Measurements from ENCODE around the gene NSD2. TPM values are rescaled to one million over a fixed set of nuclear protein-coding genes. Genes with fewer than 3 reads are reported as not detected.
A peak's percentile ranks its signal among the peaks of the same experiment; 100 is the strongest.

The NSD2 gene
- total RNA-seq, 1 experiment from 2014 or later, result 122 TPM

DNA sequence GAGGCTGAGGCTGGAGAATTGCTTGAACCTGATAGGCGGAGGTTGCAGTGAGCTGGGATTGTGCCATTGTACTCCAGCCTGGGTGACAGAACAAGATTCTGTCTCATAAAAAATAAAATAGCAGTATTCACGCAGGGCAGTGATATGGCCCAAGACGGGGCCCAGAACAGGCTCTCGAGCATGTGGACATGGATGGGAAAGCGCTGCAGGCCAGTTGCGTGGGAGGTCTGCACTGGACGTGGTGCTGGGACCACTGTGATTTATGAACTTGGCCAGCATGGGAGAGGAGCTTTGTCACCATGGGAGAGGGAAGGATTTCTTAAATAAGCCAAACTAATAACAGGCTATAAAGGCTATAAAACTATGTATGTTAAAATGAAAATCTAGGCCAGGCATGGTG lies 51.6 kb downstream of the NSD2 start:
- no TSS peak for BruUV-seq (replicated peaks)
- H3K4me1 Mint-ChIP-seq (ENCODE audit: low read depth, unreplicated experiment), result no peaks in the 10 kb centered on the region
- peaks cover 74% of the 10 kb centered on the region for H3K36me3 Mint-ChIP-seq (ENCODE audit: insufficient read depth, unreplicated experiment)
- DNase-seq, result no peak
- POLR2A ChIA-PET, result no interaction called here
- Histone ChIP-seq H3K9me3 (no peaks in the 10 kb centered on the region), H3K4me1 (no peaks in the 10 kb centered on the region), H3K27me3 (replicated peaks; ENCODE audit: control insufficient read depth, insufficient read depth, low read length) (no peaks in the 10 kb centered on the region), H3K36me3 (ENCODE audit: control insufficient read depth, insufficient read depth, low read length) (no peaks in the 10 kb centered on the region), H3K4me3 (ENCODE audit: low read depth, low read length) (no peak overlapping the region)
- intact Hi-C loops (cut with micrococcal nuclease; ENCODE audit: unreplicated experiment), result no loop called here
- no peaks in the 10 kb centered on the region for H3K9me3 Mint-ChIP-seq (ENCODE audit: unreplicated experiment)
- CTCF ChIA-PET, result no interaction called here
- no peak overlapping the region for H3K4me3 Mint-ChIP-seq (ENCODE audit: unreplicated experiment)
- no peak overlapping the region for H3K27ac Mint-ChIP-seq (ENCODE audit: unreplicated experiment)
- TF ChIP-seq, protein P1, sequence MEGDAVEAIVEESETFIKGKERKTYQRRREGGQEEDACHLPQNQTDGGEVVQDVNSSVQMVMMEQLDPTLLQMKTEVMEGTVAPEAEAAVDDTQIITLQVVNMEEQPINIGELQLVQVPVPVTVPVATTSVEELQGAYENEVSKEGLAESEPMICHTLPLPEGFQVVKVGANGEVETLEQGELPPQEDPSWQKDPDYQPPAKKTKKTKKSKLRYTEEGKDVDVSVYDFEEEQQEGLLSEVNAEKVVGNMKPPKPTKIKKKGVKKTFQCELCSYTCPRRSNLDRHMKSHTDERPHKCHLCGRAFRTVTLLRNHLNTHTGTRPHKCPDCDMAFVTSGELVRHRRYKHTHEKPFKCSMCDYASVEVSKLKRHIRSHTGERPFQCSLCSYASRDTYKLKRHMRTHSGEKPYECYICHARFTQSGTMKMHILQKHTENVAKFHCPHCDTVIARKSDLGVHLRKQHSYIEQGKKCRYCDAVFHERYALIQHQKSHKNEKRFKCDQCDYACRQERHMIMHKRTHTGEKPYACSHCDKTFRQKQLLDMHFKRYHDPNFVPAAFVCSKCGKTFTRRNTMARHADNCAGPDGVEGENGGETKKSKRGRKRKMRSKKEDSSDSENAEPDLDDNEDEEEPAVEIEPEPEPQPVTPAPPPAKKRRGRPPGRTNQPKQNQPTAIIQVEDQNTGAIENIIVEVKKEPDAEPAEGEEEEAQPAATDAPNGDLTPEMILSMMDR (IDR thresholded peaks at IDR 0.05; ENCODE audit: insufficient read depth in 1 of 2, low read depth in 1 of 2, low read length in 1 of 2, severe bottlenecking in 1 of 2, unreplicated experiment in 1 of 2), result no peak
- no peaks in the 10 kb centered on the region for H3K27me3 Mint-ChIP-seq (ENCODE audit: insufficient read depth, unreplicated experiment)

DNA sequence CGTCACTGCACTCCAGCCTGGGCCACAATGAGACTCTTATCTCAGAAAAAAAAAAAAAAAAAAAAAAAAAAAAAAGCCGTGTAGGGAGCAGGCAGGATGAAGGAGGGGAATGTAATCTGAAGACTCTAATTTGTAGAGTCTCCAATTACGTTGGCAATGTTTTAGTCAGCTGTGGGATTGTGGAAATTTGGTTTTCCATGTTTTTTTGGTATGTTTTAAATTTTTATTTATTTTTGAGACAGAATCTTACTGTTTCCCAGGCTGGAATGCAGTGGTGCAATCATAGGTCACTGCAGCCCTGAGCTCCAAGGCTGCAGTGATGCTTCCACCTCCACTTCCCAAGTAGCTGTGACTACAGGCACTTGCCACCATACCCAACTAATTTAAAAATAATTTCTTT lies 56.5 kb downstream of the NSD2 start:
- Histone ChIP-seq H3K27me3 (replicated peaks; ENCODE audit: control insufficient read depth, insufficient read depth, low read length) (no peaks in the 10 kb centered on the region), H3K36me3 (ENCODE audit: control insufficient read depth, insufficient read depth, low read length) (peaks cover 3% of the 10 kb centered on the region), H3K4me1 (no peaks in the 10 kb centered on the region), H3K9me3 (no peaks in the 10 kb centered on the region), H3K4me3 (ENCODE audit: low read depth, low read length) (no peak overlapping the region)
- TF ChIP-seq, protein P1 (IDR thresholded peaks at IDR 0.05; ENCODE audit: insufficient read depth in 1 of 2, low read depth in 1 of 2, low read length in 1 of 2, severe bottlenecking in 1 of 2, unreplicated experiment in 1 of 2), result no peak
- Mint-ChIP-seq H3K9me3 (ENCODE audit: unreplicated experiment) (no peaks in the 10 kb centered on the region), H3K36me3 (ENCODE audit: insufficient read depth, unreplicated experiment) (peaks cover 69% of the 10 kb centered on the region), H3K27me3 (ENCODE audit: insufficient read depth, unreplicated experiment) (no peaks in the 10 kb centered on the region), H3K27ac (ENCODE audit: unreplicated experiment) (no peak overlapping the region), H3K4me1 (ENCODE audit: low read depth, unreplicated experiment) (no peaks in the 10 kb centered on the region), H3K4me3 (ENCODE audit: unreplicated experiment) (no peak overlapping the region)
- POLR2A ChIA-PET, result no interaction called here
- intact Hi-C loops (cut with micrococcal nuclease; ENCODE audit: unreplicated experiment), result no loop called here
- CTCF ChIA-PET, result interaction anchor here (0.5 kb wide), 1 partner anchor 35 kb away, joined by 3 read pairs; no protein-coding TSS in a partner anchor
- DNase-seq, result no peak
- no TSS peak for BruUV-seq (replicated peaks)

DNA sequence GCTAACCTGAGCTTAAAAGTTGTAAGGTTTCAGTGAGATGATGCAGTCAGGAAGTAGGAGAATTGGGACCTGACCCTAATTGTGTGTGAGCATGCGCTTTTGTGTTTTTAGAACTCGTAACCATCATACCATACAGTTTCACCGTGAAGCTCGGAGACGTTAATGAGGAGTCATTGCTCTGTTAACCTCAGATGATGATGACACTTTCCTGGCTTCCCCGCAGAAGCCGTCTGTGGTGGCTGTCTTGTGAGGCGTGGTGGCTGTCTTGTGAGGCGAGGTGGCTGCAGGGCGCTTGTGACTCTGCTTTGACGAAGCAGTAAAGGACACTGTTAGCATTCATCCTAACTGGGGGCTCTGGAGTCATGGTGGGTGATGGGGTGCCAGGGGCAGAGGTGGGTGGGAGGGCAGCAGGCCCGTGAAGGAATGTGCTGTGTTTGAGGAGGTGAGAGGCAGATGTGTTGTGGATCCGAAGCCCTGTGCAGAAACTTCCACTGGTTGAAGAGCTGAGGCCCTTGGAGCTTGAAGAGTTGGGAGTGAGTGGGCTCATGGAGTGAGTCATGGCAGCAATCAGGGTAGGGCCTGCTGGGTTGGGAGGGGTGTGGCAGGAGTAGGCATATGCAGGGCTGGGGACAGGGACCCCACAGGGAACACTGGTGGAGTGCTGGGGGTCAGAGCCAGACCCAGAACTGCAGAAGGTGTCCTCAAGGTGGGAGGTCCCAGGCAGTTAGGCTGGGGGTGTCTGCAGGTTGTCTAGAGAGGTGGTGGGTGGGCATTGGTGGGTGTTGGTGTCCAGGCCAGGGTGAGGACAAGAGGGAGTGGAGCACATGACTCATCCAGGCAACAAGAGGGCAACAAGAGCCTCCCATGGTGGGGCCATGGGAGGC lies 57.4 kb downstream of the NSD2 start:
- TF ChIP-seq, protein P1 (IDR thresholded peaks at IDR 0.05; ENCODE audit: insufficient read depth in 1 of 2, low read depth in 1 of 2, low read length in 1 of 2, severe bottlenecking in 1 of 2, unreplicated experiment in 1 of 2), result no peak
- CTCF ChIA-PET, result no interaction called here

More for the DNA sequence above, 57.4 kb downstream of the NSD2 start:
- intact Hi-C loops (cut with micrococcal nuclease; ENCODE audit: unreplicated experiment), result no loop called here
- H3K36me3 Mint-ChIP-seq (ENCODE audit: insufficient read depth, unreplicated experiment), result peaks cover 65% of the 10 kb centered on the region
- Histone ChIP-seq H3K4me3 (ENCODE audit: low read depth, low read length) (no peak overlapping the region), H3K4me1 (no peaks in the 10 kb centered on the region), H3K36me3 (ENCODE audit: control insufficient read depth, insufficient read depth, low read length) (peaks cover 5% of the 10 kb centered on the region), H3K9me3 (no peaks in the 10 kb centered on the region), H3K27me3 (replicated peaks; ENCODE audit: control insufficient read depth, insufficient read depth, low read length) (no peaks in the 10 kb centered on the region)
- no TSS peak for BruUV-seq (replicated peaks)
- H3K27me3 Mint-ChIP-seq (ENCODE audit: insufficient read depth, unreplicated experiment), result no peaks in the 10 kb centered on the region
- no peaks in the 10 kb centered on the region for H3K9me3 Mint-ChIP-seq (ENCODE audit: unreplicated experiment)
- DNase-seq, result no peak
- H3K4me3 Mint-ChIP-seq (ENCODE audit: unreplicated experiment), result no peak overlapping the region
- peak overlapping the region; percentile 35 for H3K27ac Mint-ChIP-seq (ENCODE audit: unreplicated experiment)
- no peaks in the 10 kb centered on the region for H3K4me1 Mint-ChIP-seq (ENCODE audit: low read depth, unreplicated experiment)
- POLR2A ChIA-PET, result no interaction called here
